Activated B cell treated with CpG ODN at 0.5 μM for 24 hours (primary cell): ENCODE data around the gene SYT11. TPM values are rescaled to one million over a fixed set of nuclear protein-coding genes. Genes with fewer than 3 reads are reported as not detected.
"Not testable (repeated sequence)": the region's sequence is repeated elsewhere in the genome, so short reads cannot be mapped to it uniquely, and the experiment has no call there.

Experiments
- ATAC-seq: fragments of 200-7000 bp; cut with Tn5 transposase; one replicate; pipeline ENCODE4 v1.10.0; 2021; ENCODE audit warnings: low read depth, mild to moderate bottlenecking, moderate library complexity
- CTCF ChIA-PET: fragments of 350-600 bp; sonication (Branson Sonifier 250); formaldehyde crosslinking; loops from one replicate; lab custom pipeline; 2021; ENCODE audit warnings: antibody characterized with exemption; lab: Charles Lee
- POLR2A ChIA-PET: fragments of 350-600 bp; sonication (Branson Sonifier 250); formaldehyde crosslinking; loops from one replicate; lab custom pipeline; 2021; ENCODE audit warnings: antibody characterized with exemption; lab: Charles Lee
- DNase-seq: peaks from one replicate; pipeline ENCODE4 v3.0.0; 2022
- H3K27ac Mint-ChIP-seq: one replicate; pipeline ENCODE4 v1.8.0; 2020; ENCODE audit warnings: mixed read lengths
- H3K27me3 Mint-ChIP-seq: one replicate; pipeline ENCODE4 v1.8.0; 2021; ENCODE audit warnings: mixed read lengths
- H3K36me3 Mint-ChIP-seq: one replicate; pipeline ENCODE4 v1.8.0; 2021; ENCODE audit warnings: low read depth, mixed read lengths
- H3K4me1 Mint-ChIP-seq: one replicate; pipeline ENCODE4 v1.8.0; 2021; ENCODE audit warnings: mixed read lengths
- H3K4me3 Mint-ChIP-seq: one replicate; pipeline ENCODE4 v1.8.0; 2020; ENCODE audit warnings: mild to moderate bottlenecking, mixed read lengths
- H3K9me3 Mint-ChIP-seq: one replicate; pipeline ENCODE4 v1.8.0; 2020; ENCODE audit warnings: mixed read lengths
- CTCF ChIP-seq: fragments of 200-600 bp; IDR thresholded peaks from one replicate; pipeline ENCODE4 v1.8.0; 2022; ENCODE audit warnings: antibody characterized with exemption, mild to moderate bottlenecking
- intact Hi-C: fragments of 100-400 bp; cut with micrococcal nuclease; formaldehyde crosslinking; loops from one replicate; pipeline ENCODE4 v1.15.1; 2024
- total RNA-seq: library from RNA; stranded (reverse); gene quantifications from 2 replicates; pipeline ENCODE4 v1.2.3, GENCODE V29; 2022

Gene SYT11
- total RNA-seq, 1 donor from 2014 or later: 3.7 TPM

GRCh38 chr1:155918660-155919059, 59.3 kb downstream of the SYT11 start:
- TF ChIP-seq CTCF: no peak
- Mint-ChIP-seq H3K4me3 (no peak overlapping the region), H3K4me1 (no peaks in the 10 kb centered on the region), H3K27me3 (no peaks in the 10 kb centered on the region), H3K27ac (no peak overlapping the region), H3K36me3 (peaks cover 86% of the 10 kb centered on the region), H3K9me3 (no peaks in the 10 kb centered on the region)
- ATAC-seq: no peak
- intact Hi-C loops: no loop called here
- ChIA-PET POLR2A (interaction anchor here (0.6 to 1.0 kb wide), 4 partner anchors 10 to 1669 kb away, joined by 3 to 7 read pairs (median 4); partner anchors contain the start of gene ARHGEF2), CTCF (interaction anchor here (0.7 kb wide), 1 partner anchor 25 kb away, joined by 3 read pairs; no protein-coding TSS in a partner anchor)
- no peak for DNase-seq

GRCh38 chr1:155919801-155920200, 60.4 kb downstream of the SYT11 start:
- DNase-seq (no peak), ATAC-seq (no peak)
- no peak overlapping the region for H3K4me3 Mint-ChIP-seq
- H3K36me3 Mint-ChIP-seq: peaks cover 84% of the 10 kb centered on the region
- CTCF ChIA-PET: no interaction called here
- TF ChIP-seq CTCF: no peak
- no peaks in the 10 kb centered on the region for H3K9me3 Mint-ChIP-seq
- POLR2A ChIA-PET: interaction anchor here (0.7 to 1.0 kb wide), 2 partner anchors 12 to 24 kb away, joined by 3 to 5 read pairs; no protein-coding TSS in a partner anchor
- intact Hi-C loops: no loop called here
- H3K4me1 Mint-ChIP-seq: no peaks in the 10 kb centered on the region
- no peak overlapping the region for H3K27ac Mint-ChIP-seq
- no peaks in the 10 kb centered on the region for H3K27me3 Mint-ChIP-seq

- no peaks in the 10 kb centered on the region for H3K9me3 Mint-ChIP-seq
- H3K36me3 Mint-ChIP-seq: peaks cover 83% of the 10 kb centered on the region
- POLR2A ChIA-PET: interaction anchor here (0.8 to 1.0 kb wide), 2 partner anchors 11 to 13 kb away, joined by 3 to 5 read pairs; no protein-coding TSS in a partner anchor
- intact Hi-C loops: no loop called here
- H3K27ac Mint-ChIP-seq: no peak overlapping the region
- H3K4me3 Mint-ChIP-seq: no peak overlapping the region
- H3K27me3 Mint-ChIP-seq: no peaks in the 10 kb centered on the region
- ATAC-seq: no peak
- H3K4me1 Mint-ChIP-seq: no peaks in the 10 kb centered on the region
- TF ChIP-seq CTCF: no peak
- DNase-seq: no peak
- CTCF ChIA-PET: no interaction called here
These were observed 61.4 kb downstream of the SYT11 start for GRCh38 chr1:155920717-155921116.

GRCh38 chr1:155925506-155925905, 66.1 kb downstream of the SYT11 start:
- DNase-seq (no peak), ATAC-seq (no peak)
- ChIA-PET POLR2A (interaction anchor here (0.7 kb wide), 1 partner anchor 567 kb away, joined by 6 read pairs; no protein-coding TSS in a partner anchor), CTCF (no interaction called here)
- TF ChIP-seq CTCF: no peak
- Mint-ChIP-seq H3K4me3 (no peak overlapping the region), H3K4me1 (peaks cover 5% of the 10 kb centered on the region), H3K9me3 (no peaks in the 10 kb centered on the region), H3K27me3 (no peaks in the 10 kb centered on the region), H3K36me3 (peaks cover 89% of the 10 kb centered on the region), H3K27ac (no peak overlapping the region)
- intact Hi-C loops: no loop called here

- intact Hi-C loops: no loop called here
- Mint-ChIP-seq H3K4me1 (peaks cover 30% of the 10 kb centered on the region), H3K4me3 (no peak overlapping the region), H3K27me3 (no peaks in the 10 kb centered on the region), H3K36me3 (peaks cover 81% of the 10 kb centered on the region), H3K27ac (no peak overlapping the region), H3K9me3 (no peaks in the 10 kb centered on the region)
- DNase-seq (no peak), ATAC-seq (no peak)
- CTCF ChIA-PET: interaction anchor here (1.6 kb wide), 1 partner anchor 9 kb away, joined by 4 read pairs; no protein-coding TSS in a partner anchor
- POLR2A ChIA-PET: no interaction called here
- TF ChIP-seq CTCF: no peak
These were observed 69.7 kb downstream of the SYT11 start for GRCh38 chr1:155929057-155929456.

GRCh38 chr1:155930725-155931124, 71.4 kb downstream of the SYT11 start:
- H3K4me1 Mint-ChIP-seq: peaks cover 30% of the 10 kb centered on the region
- ChIA-PET CTCF (interaction anchor here (1.0 to 5.7 kb wide), 3 partner anchors 7 to 136 kb away, joined by 3 to 52 read pairs (median 4); no protein-coding TSS in a partner anchor), POLR2A (interaction anchor here (0.6 to 1.5 kb wide), 8 partner anchors 19 to 101 kb away, joined by 3 to 17 read pairs (median 3); partner anchors contain the start of gene ARHGEF2)
- intact Hi-C loops, ATAC-seq, DNase-seq, H3K27me3 Mint-ChIP-seq, H3K9me3 Mint-ChIP-seq, H3K4me3 Mint-ChIP-seq, H3K27ac Mint-ChIP-seq: not testable (repeated sequence)
- H3K36me3 Mint-ChIP-seq: peaks cover 68% of the 10 kb centered on the region
